Neural crest cell (in vitro differentiated cells): ENCODE measurements around the gene ETV6. TPM values are rescaled to one million over a fixed set of nuclear protein-coding genes. Genes with fewer than 3 reads are reported as not detected.

ENCODE experiments used
- DNase-seq: peaks from one replicate; pipeline ENCODE4 v3.0.0; 2021; ENCODE audit warnings: low read depth, mixed read lengths, low spot score
- H3K27ac Mint-ChIP-seq: one replicate; pipeline ENCODE4 v1.8.0; 2021; ENCODE audit warnings: mild to moderate bottlenecking, mixed read lengths; ENCODE audit not compliant: unreplicated experiment
- H3K27me3 Mint-ChIP-seq: 2 replicates; pipeline ENCODE4 v1.8.0; 2021; ENCODE audit warnings: low read depth, mild to moderate bottlenecking, mixed read lengths
- H3K36me3 Mint-ChIP-seq: 2 replicates; pipeline ENCODE4 v1.8.0; 2021; ENCODE audit warnings: low read depth, mild to moderate bottlenecking, mixed read lengths
- H3K4me1 Mint-ChIP-seq: 2 replicates; pipeline ENCODE4 v1.8.0; 2021; ENCODE audit warnings: mixed read lengths
- H3K4me3 Mint-ChIP-seq: one replicate; pipeline ENCODE4 v1.8.0; 2021; ENCODE audit warnings: mild to moderate bottlenecking, mixed read lengths
- H3K9me3 Mint-ChIP-seq: 2 replicates; pipeline ENCODE4 v1.8.0; 2021; ENCODE audit warnings: mixed read lengths
- total RNA-seq: library from RNA; stranded (reverse); gene quantifications from 2 replicates; pipeline ENCODE4 v1.2.1, GENCODE V29; 2021
- TF ChIP-seq, protein P1 (sequence below): fragments of 200-600 bp; sonication (generic); conservative IDR thresholded peaks from 2 replicates; pipeline ENCODE4 v1.5.0; 2021; ENCODE audit warnings: antibody characterized with exemption, mild to moderate bottlenecking

The ETV6 gene
- total RNA-seq, 1 donor from 2014 or later: 18.7 TPM

- Mint-ChIP-seq H3K27me3 (no peaks in the 10 kb centered on the region), H3K4me3 (no peak overlapping the region), H3K4me1 (peaks cover 35% of the 10 kb centered on the region), H3K27ac (peak overlapping the region; percentile 95), H3K9me3 (no peaks in the 10 kb centered on the region), H3K36me3 (no peaks in the 10 kb centered on the region)
- no peak for DNase-seq
- TF ChIP-seq, protein P1, sequence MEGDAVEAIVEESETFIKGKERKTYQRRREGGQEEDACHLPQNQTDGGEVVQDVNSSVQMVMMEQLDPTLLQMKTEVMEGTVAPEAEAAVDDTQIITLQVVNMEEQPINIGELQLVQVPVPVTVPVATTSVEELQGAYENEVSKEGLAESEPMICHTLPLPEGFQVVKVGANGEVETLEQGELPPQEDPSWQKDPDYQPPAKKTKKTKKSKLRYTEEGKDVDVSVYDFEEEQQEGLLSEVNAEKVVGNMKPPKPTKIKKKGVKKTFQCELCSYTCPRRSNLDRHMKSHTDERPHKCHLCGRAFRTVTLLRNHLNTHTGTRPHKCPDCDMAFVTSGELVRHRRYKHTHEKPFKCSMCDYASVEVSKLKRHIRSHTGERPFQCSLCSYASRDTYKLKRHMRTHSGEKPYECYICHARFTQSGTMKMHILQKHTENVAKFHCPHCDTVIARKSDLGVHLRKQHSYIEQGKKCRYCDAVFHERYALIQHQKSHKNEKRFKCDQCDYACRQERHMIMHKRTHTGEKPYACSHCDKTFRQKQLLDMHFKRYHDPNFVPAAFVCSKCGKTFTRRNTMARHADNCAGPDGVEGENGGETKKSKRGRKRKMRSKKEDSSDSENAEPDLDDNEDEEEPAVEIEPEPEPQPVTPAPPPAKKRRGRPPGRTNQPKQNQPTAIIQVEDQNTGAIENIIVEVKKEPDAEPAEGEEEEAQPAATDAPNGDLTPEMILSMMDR: no peak
These were observed 116.6 kb downstream of the ETV6 start for GRCh38 chr12:11765817-11766794.

DNA sequence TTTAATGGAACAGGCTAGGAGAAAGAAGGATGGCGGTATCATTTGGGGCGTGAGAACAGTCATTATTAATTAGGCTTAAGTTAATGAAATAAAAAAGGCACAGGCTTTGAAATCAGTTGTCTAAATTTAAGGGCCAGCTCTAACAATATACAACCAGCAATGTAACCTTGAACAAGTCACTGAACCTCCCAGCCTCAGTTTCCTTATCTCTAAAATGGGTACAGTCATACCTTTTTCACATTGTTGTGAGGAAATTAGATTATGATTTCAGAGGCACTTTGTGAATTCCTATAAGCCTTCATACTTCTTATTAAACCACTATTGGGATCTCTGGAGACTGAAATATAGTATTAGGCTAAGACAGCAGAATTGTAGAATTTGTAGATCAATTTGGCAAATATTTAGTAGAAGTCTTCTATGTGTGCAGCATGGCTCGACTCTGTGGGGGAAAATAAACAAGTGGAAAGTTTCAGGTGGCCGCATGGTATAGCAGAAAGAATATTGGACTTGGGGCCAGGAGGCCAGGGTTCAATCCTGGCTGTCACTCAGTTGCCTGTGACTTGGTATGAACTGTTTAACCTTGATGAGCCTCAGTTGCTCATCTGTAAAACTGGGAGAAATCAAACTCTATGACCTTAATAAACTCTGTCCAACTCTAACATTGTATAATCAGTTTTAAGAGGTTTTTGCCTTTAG lies 117.7 kb downstream of the ETV6 start:
- no peaks in the 10 kb centered on the region for H3K27me3 Mint-ChIP-seq
- TF ChIP-seq, protein P1: no peak
- DNase-seq: no peak
- H3K4me1 Mint-ChIP-seq: peaks cover 35% of the 10 kb centered on the region
- H3K27ac Mint-ChIP-seq: peak overlapping the region; percentile 95
- H3K4me3 Mint-ChIP-seq: no peak overlapping the region
- no peaks in the 10 kb centered on the region for H3K36me3 Mint-ChIP-seq
- H3K9me3 Mint-ChIP-seq: no peaks in the 10 kb centered on the region

- Mint-ChIP-seq H3K4me1 (peaks cover 35% of the 10 kb centered on the region), H3K36me3 (peaks cover 2% of the 10 kb centered on the region), H3K27ac (no peak overlapping the region), H3K27me3 (no peaks in the 10 kb centered on the region), H3K4me3 (no peak overlapping the region), H3K9me3 (no peaks in the 10 kb centered on the region)
- DNase-seq: no peak
- TF ChIP-seq, protein P1: no peak
These were observed 118.3 kb downstream of the ETV6 start for GRCh38 chr12:11767798-11768197.

DNA sequence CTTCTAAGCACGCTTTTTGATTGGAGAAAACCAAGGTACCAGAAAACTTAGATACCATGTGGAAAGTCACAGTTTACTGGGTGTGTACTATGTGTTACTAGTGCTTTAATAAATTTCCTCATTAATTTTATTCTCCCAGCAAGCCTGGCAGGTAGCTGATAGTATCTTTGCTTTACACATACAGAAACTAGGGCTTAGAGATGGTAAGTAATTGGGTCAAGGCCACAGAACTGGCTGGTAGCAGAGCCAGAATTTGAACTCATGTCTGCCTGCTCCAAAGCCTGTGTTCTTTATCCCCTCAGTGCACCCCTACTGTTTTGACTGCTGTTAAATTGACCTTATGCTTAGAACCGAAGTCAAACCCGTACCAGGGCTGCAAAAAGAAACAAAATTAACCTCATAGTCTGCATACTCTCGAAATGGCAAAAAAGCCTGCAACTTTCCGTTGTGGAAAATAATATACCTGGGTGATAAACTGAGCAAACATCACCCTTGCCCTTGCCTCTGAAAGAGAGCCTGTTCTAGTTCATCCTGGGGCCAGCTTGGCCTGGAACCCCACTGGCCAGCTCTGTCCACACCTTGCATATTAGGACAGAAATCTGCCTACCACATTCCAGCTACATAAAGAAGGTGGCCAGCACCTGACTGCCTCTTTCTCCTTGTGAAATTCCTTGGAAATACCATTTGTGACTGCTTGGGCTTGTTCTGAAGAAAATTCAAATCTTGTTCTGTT lies 118.9 kb downstream of the ETV6 start:
- no peak for DNase-seq
- Mint-ChIP-seq H3K36me3 (peaks cover 2% of the 10 kb centered on the region), H3K4me1 (peaks cover 30% of the 10 kb centered on the region), H3K27ac (no peak overlapping the region), H3K4me3 (no peak overlapping the region), H3K27me3 (no peaks in the 10 kb centered on the region), H3K9me3 (no peaks in the 10 kb centered on the region)
- TF ChIP-seq, protein P1: no peak
